ENCODE results near the gene MAFG. TPM values are rescaled to one million over a fixed set of nuclear protein-coding genes. Genes with fewer than 3 reads are reported as not detected.
A peak's percentile ranks its signal among the peaks of the same experiment; 100 is the strongest.

MAFG gene
- total and polyA plus RNA-seq, 3 donors from 2014 or later: 21.8 to 36.9 (median 31.7) TPM

- 53 to 72% methylated on average over 8 to 21 of the region's 21 CpGs for WGBS, 2 donors
- TF ChIP-seq CTCF (IDR thresholded peaks at IDR 0.05): no peak
- no peak for TF ChIP-seq POLR2A (IDR thresholded peaks at IDR 0.05)
- no peaks in the 10 kb centered on the region for H3K9me3 ChIP-seq
- H3K4me1 ChIP-seq: peaks cover 6% of the 10 kb centered on the region
- DNase-seq: no peak
- no peak overlapping the region for H3K27ac ChIP-seq
- peak overlapping the region; percentile 26 to 36 for H3K4me3 ChIP-seq
- no peaks in the 10 kb centered on the region for H3K27me3 ChIP-seq
- intact Hi-C loops (cut with DNase I; ENCODE audit: low total_unique reads): no loop called here
- no peaks in the 10 kb centered on the region for H3K36me3 ChIP-seq (ENCODE audit: low read depth, missing control alignments)
Observed at GRCh38 chr17:81901167-81902022, 26.1 kb downstream of the MAFG start.

GRCh38 chr17:81900181-81900820 lies 27.2 kb downstream of the MAFG start:
- no peaks in the 10 kb centered on the region for H3K36me3 ChIP-seq (ENCODE audit: low read depth, missing control alignments)

GRCh38 chr17:81899514-81900166 lies 27.9 kb downstream of the MAFG start:
- H3K36me3 ChIP-seq (ENCODE audit: low read depth, missing control alignments): no peaks in the 10 kb centered on the region
- no peak overlapping the region for H3K4me3 ChIP-seq
- intact Hi-C loops (cut with DNase I; ENCODE audit: low total_unique reads): no loop called here
- TF ChIP-seq CTCF (IDR thresholded peaks at IDR 0.05) (no peak), POLR2A (IDR thresholded peaks at IDR 0.05) (no peak)
- H3K4me1 ChIP-seq: peaks cover 6% of the 10 kb centered on the region
- no peaks in the 10 kb centered on the region for H3K9me3 ChIP-seq
- H3K27me3 ChIP-seq: no peaks in the 10 kb centered on the region
- no peak overlapping the region for H3K27ac ChIP-seq
- 91 to 98% methylated on average over 18 to 22 of the region's 22 CpGs for WGBS, 2 donors
- no peak for DNase-seq

More at GRCh38 chr17:81900181-81900820, 27.2 kb downstream of the MAFG start:
- H3K9me3 ChIP-seq: no peaks in the 10 kb centered on the region
- no peak overlapping the region for H3K27ac ChIP-seq
- WGBS, 2 donors: 81 to 87% methylated on average over 5 to 18 of the region's 18 CpGs
- H3K27me3 ChIP-seq: no peaks in the 10 kb centered on the region
- no peak for DNase-seq
- no peak overlapping the region for H3K4me3 ChIP-seq
- TF ChIP-seq CTCF (IDR thresholded peaks at IDR 0.05) (no peak), POLR2A (IDR thresholded peaks at IDR 0.05) (no peak)
- peaks cover 6% of the 10 kb centered on the region for H3K4me1 ChIP-seq
- intact Hi-C loops (cut with DNase I; ENCODE audit: low total_unique reads): no loop called here

GRCh38 chr17:81898885-81899284 lies 28.6 kb downstream of the MAFG start:
- intact Hi-C loops (cut with DNase I; ENCODE audit: low total_unique reads): no loop called here
- no peak overlapping the region for H3K27ac ChIP-seq
- no peaks in the 10 kb centered on the region for H3K9me3 ChIP-seq
- H3K27me3 ChIP-seq: no peaks in the 10 kb centered on the region
- TF ChIP-seq CTCF (IDR thresholded peaks at IDR 0.05): no peak
- no peak for TF ChIP-seq POLR2A (IDR thresholded peaks at IDR 0.05)
- WGBS, 2 donors: 87 to 92% methylated on average over 6 to 9 of the region's 9 CpGs
- H3K4me3 ChIP-seq: no peak overlapping the region
- no peaks in the 10 kb centered on the region for H3K36me3 ChIP-seq (ENCODE audit: low read depth, missing control alignments)
- DNase-seq: no peak
- peaks cover 6% of the 10 kb centered on the region for H3K4me1 ChIP-seq
